Tongue (tissue), 2 donors: ENCODE measurements around the gene UBA3. TPM values are rescaled to one million over a fixed set of nuclear protein-coding genes. Genes with fewer than 3 reads are reported as not detected.

Source experiments
- DNase-seq: peaks from one replicate; pipeline ENCODE4 v3.0.0-alpha.2; 2015
- total RNA-seq: library from RNA; depleted of rRNA; stranded (reverse); fragments of >200 nt; gene quantifications from one replicate; pipeline ENCODE4 v1.2.3, GENCODE V29; 2014

The UBA3 gene
- total RNA-seq, 1 donor from 2014 or later: 75.3 TPM

- DNase-seq: no peak
These were observed 14.7 kb downstream of the UBA3 start for GRCh38 chr3:69065318-69065964.

- DNase-seq: no peak
These were observed 16.5 kb downstream of the UBA3 start for GRCh38 chr3:69063636-69064035.

- DNase-seq: no peak
These were observed 20.5 kb downstream of the UBA3 start for GRCh38 chr3:69059688-69060087.

GRCh38 chr3:69058947-69059224, 21.3 kb downstream of the UBA3 start:
- DNase-seq: no peak

- no peak for DNase-seq
These were observed 21.8 kb downstream of the UBA3 start for GRCh38 chr3:69058180-69058946.

GRCh38 chr3:69052472-69052898, 27.7 kb downstream of the UBA3 start:
- no peak for DNase-seq

- peak; percentile 99 for DNase-seq
These were observed 28.3 kb downstream of the UBA3 start, which contains the start of gene TMF1 for GRCh38 chr3:69051756-69052471. TSS of gene TMF1 (minus strand) at chr3:69052333. CDS start at chr3:69052086, 247 bp downstream.

GRCh38 chr3:69048990-69049389, 31.2 kb downstream of the UBA3 start:
- DNase-seq: no peak

GRCh38 chr3:69044608-69045007, 35.6 kb downstream of the UBA3 start:
- no peak for DNase-seq

- no peak for DNase-seq
These were observed 46.7 kb downstream of the UBA3 start for GRCh38 chr3:69033470-69033869.

- no peak for DNase-seq
These were observed 47.4 kb downstream of the UBA3 start for GRCh38 chr3:69032737-69033136.

GRCh38 chr3:69032142-69032541, 48.0 kb downstream of the UBA3 start:
- no peak for DNase-seq

GRCh38 chr3:69031635-69032034, 48.5 kb downstream of the UBA3 start:
- DNase-seq: no peak

GRCh38 chr3:69020857-69021256, 59.3 kb downstream of the UBA3 start:
- DNase-seq: no peak

- DNase-seq: no peak
These were observed 59.7 kb downstream of the UBA3 start for GRCh38 chr3:69020424-69020823.

GRCh38 chr3:69016901-69017300, 63.3 kb downstream of the UBA3 start:
- DNase-seq: no peak

- no peak for DNase-seq
These were observed 64.1 kb downstream of the UBA3 start for GRCh38 chr3:69016102-69016501.

GRCh38 chr3:69014022-69014580, 66.1 kb downstream of the UBA3 start:
- no peak for DNase-seq

- peak; percentile 90 for DNase-seq
These were observed 66.7 kb downstream of the UBA3 start, which contains the start of gene EOGT for GRCh38 chr3:69013253-69014021. TSS of gene EOGT (minus strand) at chr3:69013684. CDS start at chr3:69009846, 3,838 bp downstream.

GRCh38 chr3:69012800-69013252, 67.3 kb downstream of the UBA3 start:
- DNase-seq: peak; percentile 73

- DNase-seq: peak; percentile 8
These were observed 67.9 kb downstream of the UBA3 start for GRCh38 chr3:69012100-69012799.
